MM.1S (cell line): Measurements from ENCODE around the gene HOXD9.

ENCODE experiments used
- DNase-seq: peaks from one replicate; pipeline ENCODE4 v3.0.0-alpha.2; 2015
- H2AFZ ChIP-seq: fragments of 300-600 bp; sonication (generic); 2 replicates; pipeline ENCODE4 v1.6.0; 2016; ENCODE audit warnings: antibody characterized with exemption, low read length
- H3F3A ChIP-seq: fragments of 300-600 bp; sonication (generic); 2 replicates; pipeline ENCODE4 v1.6.1; 2016; ENCODE audit warnings: mild to moderate bottlenecking, antibody characterized with exemption, low read length, moderate library complexity, mixed read lengths; ENCODE audit not compliant: insufficient read depth
- H3K27ac ChIP-seq: fragments of 300-600 bp; sonication (generic); 2 replicates; pipeline ENCODE4 v1.5.1; 2016; ENCODE audit warnings: mild to moderate bottlenecking, low read length
- H3K27me3 ChIP-seq: fragments of 300-600 bp; sonication (generic); replicated peaks from 2 replicates; pipeline ENCODE4 v1.6.0; 2016; ENCODE audit warnings: low read length; ENCODE audit not compliant: insufficient read depth
- H3K36me3 ChIP-seq: fragments of 300-600 bp; sonication (generic); replicated peaks from 2 replicates; pipeline ENCODE4 v1.6.1; 2016; ENCODE audit warnings: mild to moderate bottlenecking, low read length, mixed read lengths; ENCODE audit not compliant: insufficient read depth
- H3K4me1 ChIP-seq: fragments of 300-600 bp; sonication (generic); 2 replicates; pipeline ENCODE4 v1.6.1; 2016; ENCODE audit warnings: low read length, mixed read lengths
- H3K4me2 ChIP-seq: fragments of 300-600 bp; sonication (generic); 2 replicates; pipeline ENCODE4 v1.6.0; 2016; ENCODE audit warnings: low read depth, low read length
- H3K4me3 ChIP-seq: fragments of 300-600 bp; sonication (generic); 2 replicates; pipeline ENCODE4 v1.5.1; 2016; ENCODE audit warnings: low read length, mixed read lengths
- H3K79me2 ChIP-seq: fragments of 300-600 bp; sonication (generic); 2 replicates; pipeline ENCODE4 v1.6.1; 2016; ENCODE audit warnings: mixed run types, low read length, mixed read lengths
- H3K9ac ChIP-seq: fragments of 300-600 bp; sonication (generic); 2 replicates; pipeline ENCODE4 v1.6.1; 2016; ENCODE audit warnings: low read length, mixed read lengths
- H3K9me2 ChIP-seq: fragments of 300-600 bp; sonication (generic); replicated peaks from 2 replicates; pipeline ENCODE4 v1.6.1; 2016; ENCODE audit warnings: mild to moderate bottlenecking, low read length, mixed read lengths; ENCODE audit not compliant: insufficient read depth
- H3K9me3 ChIP-seq: fragments of 300-600 bp; sonication (generic); replicated peaks from 2 replicates; pipeline ENCODE4 v1.6.1; 2016; ENCODE audit warnings: mild to moderate bottlenecking, low read length, mixed read lengths; ENCODE audit not compliant: insufficient read depth
- H4K20me1 ChIP-seq: fragments of 300-600 bp; sonication (generic); 2 replicates; pipeline ENCODE4 v1.6.1; 2016; ENCODE audit warnings: mild to moderate bottlenecking, low read length, moderate library complexity, mixed read lengths; ENCODE audit not compliant: insufficient read depth
- EZH2 ChIP-seq: fragments of 300-600 bp; sonication (generic); optimal IDR thresholded peaks from 2 replicates; pipeline ENCODE3; 2017; ENCODE audit warnings: low read depth, mild to moderate bottlenecking, antibody characterized with exemption, low read length, mixed read lengths
- EZH2phosphoT487 ChIP-seq: fragments of 300-600 bp; sonication (generic); IDR thresholded peaks from 2 replicates; pipeline ENCODE4 v1.6.1; 2018; ENCODE audit warnings: antibody characterized with exemption, low read length
- TF ChIP-seq, protein P1 (sequence below): fragments of 300-600 bp; sonication (generic); IDR thresholded peaks from 2 replicates; pipeline ENCODE4 v1.5.1; 2016; ENCODE audit warnings: antibody characterized with exemption, low read length, mixed read lengths

Gene HOXD9

DNA sequence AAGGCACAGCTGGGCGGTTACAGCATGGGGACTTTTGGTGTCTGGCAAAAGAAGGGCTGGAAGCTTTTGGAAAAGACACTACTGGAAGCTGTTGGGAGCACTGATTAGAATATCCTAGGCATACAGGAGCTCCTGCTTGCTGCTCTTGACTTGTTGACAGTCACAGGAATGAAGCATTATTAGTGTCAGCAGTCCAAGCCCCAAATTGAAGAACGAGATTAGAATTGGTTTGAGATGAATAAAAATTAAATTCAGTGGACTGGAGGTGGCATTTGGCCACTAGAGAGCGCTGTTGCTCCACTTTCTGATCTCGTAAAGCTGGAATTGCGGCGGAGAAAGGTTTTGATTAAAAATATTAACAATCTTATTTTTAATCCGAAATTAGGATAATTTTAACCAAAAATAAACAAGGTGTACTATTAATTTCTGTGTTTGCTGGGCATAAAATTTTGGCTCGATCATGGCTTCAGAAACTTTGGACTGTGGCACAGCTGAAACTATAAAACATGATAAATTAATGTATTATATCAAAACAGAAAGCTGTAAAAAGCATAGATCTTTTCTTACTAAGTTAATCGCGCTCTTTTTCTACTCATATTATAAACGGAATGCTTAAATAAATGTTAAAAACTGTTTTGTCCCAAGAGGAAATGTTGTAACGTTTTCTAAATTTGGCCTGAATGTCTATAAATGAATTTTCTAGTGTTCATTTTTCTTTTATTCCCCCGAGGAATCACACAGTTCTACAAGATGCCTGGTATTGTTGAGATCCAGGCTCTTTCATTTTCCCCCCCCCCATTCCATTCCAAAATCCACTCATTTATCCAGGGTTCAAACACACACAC, 4.6 kb downstream of the HOXD9 start:
- Histone ChIP-seq H3K9ac (no peak overlapping the region), H3K36me3 (no peaks in the 10 kb centered on the region), H3K4me3 (no peak overlapping the region), H3F3A (no peaks in the 10 kb centered on the region), H3K27me3 (peaks cover 33% of the 10 kb centered on the region), H2AFZ (no peak overlapping the region), H3K27ac (no peak overlapping the region), H3K4me2 (peak overlapping the region; percentile 23; the same call in 1 of the 2 replicates), H4K20me1 (no peaks in the 10 kb centered on the region), H3K79me2 (no peaks in the 10 kb centered on the region), H3K9me3 (no peaks in the 10 kb centered on the region), H3K4me1 (no peaks in the 10 kb centered on the region), H3K9me2 (no peaks in the 10 kb centered on the region)
- DNase-seq: peak; percentile 65
- TF ChIP-seq, protein P1, sequence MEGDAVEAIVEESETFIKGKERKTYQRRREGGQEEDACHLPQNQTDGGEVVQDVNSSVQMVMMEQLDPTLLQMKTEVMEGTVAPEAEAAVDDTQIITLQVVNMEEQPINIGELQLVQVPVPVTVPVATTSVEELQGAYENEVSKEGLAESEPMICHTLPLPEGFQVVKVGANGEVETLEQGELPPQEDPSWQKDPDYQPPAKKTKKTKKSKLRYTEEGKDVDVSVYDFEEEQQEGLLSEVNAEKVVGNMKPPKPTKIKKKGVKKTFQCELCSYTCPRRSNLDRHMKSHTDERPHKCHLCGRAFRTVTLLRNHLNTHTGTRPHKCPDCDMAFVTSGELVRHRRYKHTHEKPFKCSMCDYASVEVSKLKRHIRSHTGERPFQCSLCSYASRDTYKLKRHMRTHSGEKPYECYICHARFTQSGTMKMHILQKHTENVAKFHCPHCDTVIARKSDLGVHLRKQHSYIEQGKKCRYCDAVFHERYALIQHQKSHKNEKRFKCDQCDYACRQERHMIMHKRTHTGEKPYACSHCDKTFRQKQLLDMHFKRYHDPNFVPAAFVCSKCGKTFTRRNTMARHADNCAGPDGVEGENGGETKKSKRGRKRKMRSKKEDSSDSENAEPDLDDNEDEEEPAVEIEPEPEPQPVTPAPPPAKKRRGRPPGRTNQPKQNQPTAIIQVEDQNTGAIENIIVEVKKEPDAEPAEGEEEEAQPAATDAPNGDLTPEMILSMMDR: peak; percentile 80
- no peak for TF ChIP-seq EZH2
- no peak for TF ChIP-seq EZH2phosphoT487

DNA sequence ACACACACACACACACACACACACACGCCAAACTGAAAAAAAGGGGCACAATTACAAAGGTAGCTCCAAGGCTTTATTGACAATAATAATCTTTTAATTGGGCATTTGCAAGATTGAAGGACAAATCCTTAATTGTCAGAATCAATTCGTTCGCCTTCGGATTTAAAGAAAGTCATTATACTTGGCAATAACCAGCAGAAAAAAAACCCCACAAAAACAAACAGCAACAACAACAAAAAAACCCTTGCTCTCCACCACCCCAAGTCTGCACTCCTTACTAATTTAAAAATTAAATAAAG, 5.2 kb downstream of the HOXD9 start:
- no peaks in the 10 kb centered on the region for H3F3A ChIP-seq
- DNase-seq: no peak
- H3K9me3 ChIP-seq: no peaks in the 10 kb centered on the region
- H3K4me1 ChIP-seq: no peaks in the 10 kb centered on the region
- no peak overlapping the region for H3K27ac ChIP-seq
- H3K79me2 ChIP-seq: no peaks in the 10 kb centered on the region
- H3K9ac ChIP-seq: no peak overlapping the region
- H3K9me2 ChIP-seq: no peaks in the 10 kb centered on the region
- peaks cover 33% of the 10 kb centered on the region for H3K27me3 ChIP-seq
- H2AFZ ChIP-seq: no peak overlapping the region
- no peaks in the 10 kb centered on the region for H3K36me3 ChIP-seq
- TF ChIP-seq EZH2phosphoT487 (no peak), EZH2 (no peak)
- TF ChIP-seq, protein P1: no peak
- no peak overlapping the region for H3K4me3 ChIP-seq
- H4K20me1 ChIP-seq: no peaks in the 10 kb centered on the region
- H3K4me2 ChIP-seq: no peak overlapping the region

GRCh38 chr2:176128172-176128981, 5.9 kb downstream of the HOXD9 start:
- Histone ChIP-seq H3K27ac (no peak overlapping the region), H3F3A (no peaks in the 10 kb centered on the region), H3K4me2 (no peak overlapping the region), H3K9ac (no peak overlapping the region), H3K79me2 (no peaks in the 10 kb centered on the region), H3K9me2 (no peaks in the 10 kb centered on the region), H3K4me1 (no peaks in the 10 kb centered on the region), H3K36me3 (no peaks in the 10 kb centered on the region), H2AFZ (no peak overlapping the region), H4K20me1 (no peaks in the 10 kb centered on the region), H3K9me3 (no peaks in the 10 kb centered on the region), H3K4me3 (no peak overlapping the region), H3K27me3 (peaks cover 34% of the 10 kb centered on the region)
- TF ChIP-seq EZH2 (no peak), EZH2phosphoT487 (no peak)
- TF ChIP-seq, protein P1: no peak
- DNase-seq: no peak
